Measurements from ENCODE around the gene ADAMTS2. TPM values are rescaled to one million over a fixed set of nuclear protein-coding genes. Genes with fewer than 3 reads are reported as not detected.

The ADAMTS2 gene
- total RNA-seq, 1 experiment from 2014 or later, result 3.9 TPM

GRCh38 chr5:179345183-179345432, 153 bp downstream of the ADAMTS2 start:
- Histone ChIP-seq H2AFZ (ENCODE audit: low read depth, low read length, poor library complexity, severe bottlenecking) (no peak overlapping the region), H3K79me2 (ENCODE audit: insufficient read depth, low read length) (no peaks in the 10 kb centered on the region), H3K9ac (ENCODE audit: low read length) (no peak overlapping the region), H3K4me3 (replicated peaks in 1 of 2; ENCODE audit: low read depth in 1 of 2, low read length in 2 of 2) (peak overlapping the region in 1 of 2 experiments; percentile 26; a peak in 1 of 4 replicates), H3K27me3 (ENCODE audit: insufficient read depth, low read length) (no peaks in the 10 kb centered on the region; the same call in 1 of the 2 replicates), H4K20me1 (ENCODE audit: insufficient read depth) (no peaks in the 10 kb centered on the region), H3K4me1 (ENCODE audit: control insufficient read depth in 1 of 2, insufficient read depth in 2 of 2, low read length in 2 of 2) (peaks cover 0 to 3% of the 10 kb centered on the region in 2 experiments; a peak in 1 of 4 replicates), H3K9me2 (ENCODE audit: insufficient read depth) (no peaks in the 10 kb centered on the region), H3K4me2 (ENCODE audit: low read length) (peak overlapping the region; percentile 56; the same call in 1 of the 2 replicates), H3K9me3 (ENCODE audit: control insufficient read depth in 1 of 2, insufficient read depth in 1 of 2, low read depth in 1 of 2, low read length in 2 of 2) (no peaks in the 10 kb centered on the region), H3K36me3 (ENCODE audit: control insufficient read depth in 1 of 2, insufficient read depth in 2 of 2, low read length in 2 of 2) (no peaks in the 10 kb centered on the region), H3K27ac (ENCODE audit: low read depth, low read length) (no peak overlapping the region)
- ATAC-seq (peak; percentile 48; the same call in 1 of the 2 replicates), DNase-seq (ENCODE audit: low read depth, low spot score) (no peak)
- BruUV-seq (replicated peaks), result no TSS peak
- RAD21 ChIA-PET (ENCODE audit: low non-redundant PET in 1 of 2, low total read pairs in 2 of 2, uncharacterized antibody in 2 of 2, unreplicated experiment in 2 of 2), result no interaction called here
- intact Hi-C loops (cut with micrococcal nuclease), result no loop called here
- POLR2A ChIA-PET, result no interaction called here
- CTCF ChIA-PET, result no interaction called here
- TF ChIP-seq RAD21 (IDR thresholded peaks at IDR 0.05; ENCODE audit: low read depth) (no peak), SP1 (IDR thresholded peaks at IDR 0.05; ENCODE audit: low read depth) (no peak), SRF (IDR thresholded peaks at IDR 0.05; ENCODE audit: low read depth) (no peak), FOSL1 (IDR thresholded peaks at IDR 0.05; ENCODE audit: low read depth) (no peak), YY1 (IDR thresholded peaks at IDR 0.05; ENCODE audit: extremely low read depth, insufficient replicate concordance, low read depth, low read length) (no peak), CTCF (IDR thresholded peaks at IDR 0.05 in 2 of 3, conservative IDR thresholded peaks at IDR 0.05 in 1 of 3; ENCODE audit: borderline replicate concordance in 1 of 3, insufficient read depth in 1 of 3, low read depth in 2 of 3, low read length in 2 of 3) (no peak), TCF7L2 (IDR thresholded peaks at IDR 0.05; ENCODE audit: borderline replicate concordance, extremely low read depth, insufficient read depth, insufficient read length) (no peak), JUND (IDR thresholded peaks at IDR 0.05) (no peak)

Measured in HCT116 (cell line).